A549 (cell line): ENCODE data around the gene UMOD. TPM values are rescaled to one million over a fixed set of nuclear protein-coding genes. Genes with fewer than 3 reads are reported as not detected.

Experiments used
- ATAC-seq, 2 experiments: fragments of 200-7000 bp in 1 of 2; fragments of >200 bp in 1 of 2; cut with Nextera tagmentation in 1 of 2; cut with Tn5 transposase in 1 of 2; 3 replicates each; pipeline versions ENCODE4 v1.8.0 to v1.9.1; 2018 to 2020; ENCODE audit warnings: mild to moderate bottlenecking in 1 of 2, moderate library complexity in 1 of 2
- CTCF ChIA-PET: fragments of 300-600 bp; sonication (Branson Sonifier 250); formaldehyde crosslinking; extraction: SDS; loops from one replicate; lab custom pipeline; 2021; ENCODE audit warnings: antibody characterized with exemption, inconsistent platforms; lab: Yijun Ruan, JAX
- POLR2A ChIA-PET: fragments of 350-600 bp; formaldehyde crosslinking; extraction: SDS; loops from one replicate; lab custom pipeline; 2021; ENCODE audit warnings: antibody characterized with exemption, inconsistent platforms; lab: Yijun Ruan, JAX
- DNase-seq, 2 experiments: peaks; one replicate each; pipeline versions ENCODE4 v3.0.0 to v3.0.0-alpha.2; 2011 to 2016; ENCODE audit warnings: low read depth in 1 of 2, low spot score in 1 of 2
- FAIRE-seq: peaks from 2 replicates; lab custom pipeline; 2011; peaks lifted over from hg19 to GRCh38; lab: Jason Lieb, UNC
- H3K27ac ChIP-seq, 2 experiments: fragments of >200 bp; sonication (Bioruptor Twin); formaldehyde crosslinking; 3 replicates each; pipeline ENCODE4 v1.5.1; 2016 to 2017
- H3K4me1 ChIP-seq: fragments of >200 bp; sonication (Bioruptor Twin); formaldehyde crosslinking; 3 replicates; pipeline ENCODE4 v1.6.1; 2016
- H3K4me2 ChIP-seq: fragments of >200 bp; sonication (Bioruptor Twin); formaldehyde crosslinking; 3 replicates; pipeline ENCODE4 v1.6.1; 2016
- H3K4me3 ChIP-seq: fragments of >200 bp; sonication (Bioruptor Twin); formaldehyde crosslinking; 3 replicates; pipeline ENCODE4 v1.5.1; 2016
- H3K9me3 ChIP-seq: fragments of >200 bp; sonication (Bioruptor Twin); formaldehyde crosslinking; 3 replicates; pipeline ENCODE4 v1.6.1; 2016
- BCL3 ChIP-seq: fragments of >200 bp; sonication (Bioruptor Twin); formaldehyde crosslinking; IDR thresholded peaks from 3 replicates; pipeline ENCODE4 v1.6.1; 2016
- CBX2 ChIP-seq: fragments of 200-600 bp; sonication (generic); IDR thresholded peaks from 2 replicates; pipeline ENCODE4 v1.6.1; 2016; ENCODE audit warnings: low read depth, mild to moderate bottlenecking, borderline replicate concordance
- CBX8 ChIP-seq: fragments of 200-600 bp; sonication (generic); IDR thresholded peaks from 2 replicates; pipeline ENCODE4 v1.6.1; 2016
- CHD2 ChIP-seq: fragments of 150-350 bp; IDR thresholded peaks from 2 replicates; pipeline ENCODE4 v1.6.1; 2014; ENCODE audit warnings: low read length; ENCODE audit not compliant: partially characterized antibody
- EHF ChIP-seq: fragments of 250-450 bp; sonication (Bioruptor Pico); IDR thresholded peaks from 2 replicates; pipeline ENCODE4 v1.5.0; 2020; ENCODE audit warnings: mild to moderate bottlenecking
- EP300 ChIP-seq, 2 experiments: fragments of >200 bp; sonication (Bioruptor Twin); formaldehyde crosslinking; IDR thresholded peaks; 2 replicates in 1 of 2; 3 replicates in 1 of 2; pipeline ENCODE4 v1.6.1; 2016 to 2017
- HDAC2 ChIP-seq: fragments of 200-600 bp; sonication (generic); IDR thresholded peaks from 2 replicates; pipeline ENCODE4 v1.6.1; 2016
- HMGXB4 ChIP-seq: fragments of 250-450 bp; sonication (Bioruptor Pico); IDR thresholded peaks from 2 replicates; pipeline ENCODE4 v1.5.0; 2021; ENCODE audit warnings: mild to moderate bottlenecking, moderate library complexity, borderline replicate concordance
- KDM1A ChIP-seq: fragments of 200-600 bp; sonication (generic); IDR thresholded peaks from 2 replicates; pipeline ENCODE4 v1.6.1; 2016; ENCODE audit warnings: low read depth, mild to moderate bottlenecking
- MAFK ChIP-seq: fragments of 450-650 bp; IDR thresholded peaks from 2 replicates; pipeline ENCODE4 v1.6.1; 2014; ENCODE audit not compliant: partially characterized antibody
- PBX3 ChIP-seq: IDR thresholded peaks from 2 replicates; pipeline ENCODE4 v1.6.1; 2012
- PHF8 ChIP-seq: fragments of 200-600 bp; sonication (generic); IDR thresholded peaks from 2 replicates; pipeline ENCODE4 v1.6.1; 2016; ENCODE audit warnings: low read depth, mild to moderate bottlenecking, antibody characterized with exemption, moderate library complexity, borderline replicate concordance
- RAD21 ChIP-seq, 2 experiments: fragments of >200 bp in 1 of 2; sonication (Bioruptor Twin) in 1 of 2; formaldehyde crosslinking in 1 of 2; IDR thresholded peaks in 1 of 2; conservative IDR thresholded peaks in 1 of 2; 2 replicates in 1 of 2; 3 replicates in 1 of 2; pipeline ENCODE4 v1.6.1; 2012 to 2018; ENCODE audit warnings: inconsistent platforms in 1 of 2
- RARB ChIP-seq: fragments of 250-450 bp; sonication (Bioruptor Pico); IDR thresholded peaks from 2 replicates; pipeline ENCODE4 v1.8.0; 2021; ENCODE audit warnings: mild to moderate bottlenecking, moderate library complexity
- REST ChIP-seq: fragments of 200-600 bp; sonication (generic); IDR thresholded peaks from 2 replicates; pipeline ENCODE4 v1.6.1; 2016; ENCODE audit warnings: antibody characterized with exemption, mild to moderate bottlenecking, moderate library complexity
- RFX5 ChIP-seq: fragments of 450-650 bp; IDR thresholded peaks from 2 replicates; pipeline ENCODE4 v1.7.1; 2014; ENCODE audit warnings: antibody characterized with exemption, mild to moderate bottlenecking, moderate library complexity
- TP53 ChIP-seq: fragments of 250-450 bp; sonication (Bioruptor Pico); IDR thresholded peaks from 2 replicates; pipeline ENCODE4 v1.5.0; 2021; ENCODE audit warnings: mild to moderate bottlenecking, moderate library complexity
- ZC3H11A ChIP-seq: fragments of 450-650 bp; IDR thresholded peaks from 2 replicates; pipeline ENCODE4 v1.6.1; 2014; ENCODE audit warnings: antibody characterized with exemption, mild to moderate bottlenecking
- ZFP36 ChIP-seq: fragments of 450-650 bp; IDR thresholded peaks from 2 replicates; pipeline ENCODE4 v1.6.1; 2014; ENCODE audit warnings: borderline replicate concordance; ENCODE audit not compliant: partially characterized antibody
- ZNF302 ChIP-seq: fragments of 250-450 bp; sonication (Bioruptor Pico); IDR thresholded peaks from 2 replicates; pipeline ENCODE4 v1.9.0; 2021; ENCODE audit warnings: inconsistent platforms, mild to moderate bottlenecking, moderate library complexity
- ZSCAN20 ChIP-seq: fragments of 250-450 bp; sonication (Bioruptor Pico); IDR thresholded peaks from 2 replicates; pipeline ENCODE4 v1.8.0; 2022; ENCODE audit warnings: mild to moderate bottlenecking, moderate library complexity
- WGBS: methylation state at CpG from one replicate; pipeline ENCODE4 v1.1.6; 2017; ENCODE audit errors: missing lambda C conversion rate; 5-methylcytosine and 5-hydroxymethylcytosine counted together
- polyA plus RNA-seq, 4 experiments: library from polyadenylated mRNA; depleted of rRNA in 3 of 4; stranded (reverse); fragments of >200 nt; fragmentation: RNase III in 1 of 4; extraction: RNeasy Plus Mini Kit Qiagen cat#74134 plus additional on column Dnase treatment in 1 of 4; gene quantifications; 2 replicates in 3 of 4; 3 replicates in 1 of 4; pipeline ENCODE4 v1.2.3, GENCODE V29; 2011 to 2017

Gene UMOD
- polyA plus RNA-seq, 2 of the 4 experiments (the other 2 are of a cell fraction): not detected

- TF ChIP-seq REST (no peak), ZFP36 (no peak), CHD2 (no peak), CBX2 (no peak), CBX8 (no peak), ZSCAN20 (CRISPR knock-in tag) (no peak), RAD21 (conservative IDR thresholded peaks at IDR 0.05 in 1 of 2, IDR thresholded peaks at IDR 0.05 in 1 of 2) (no peak), PHF8 (no peak)
Observed at GRCh38 chr16:20364051-20364450, 11.5 kb upstream of the UMOD start (continued).

GRCh38 chr16:20363191-20363590, 10.7 kb upstream of the UMOD start:
- ATAC-seq (no peak), DNase-seq (no peak), FAIRE-seq (no peak)
- Histone ChIP-seq H3K4me2 (no peak overlapping the region), H3K9me3 (no peaks in the 10 kb centered on the region), H3K27ac (no peak overlapping the region), H3K4me3 (no peak overlapping the region), H3K4me1 (no peaks in the 10 kb centered on the region)
- POLR2A ChIA-PET: no interaction called here
- 30% methylated on average over 2 of the region's 2 CpGs for WGBS
- TF ChIP-seq ZNF302: no peak
- TF ChIP-seq MAFK: no peak
- no peak for TF ChIP-seq HDAC2
- no peak for TF ChIP-seq PHF8
- TF ChIP-seq RFX5: no peak
- TF ChIP-seq ZC3H11A: no peak
- TF ChIP-seq PBX3: no peak
- no peak for TF ChIP-seq RARB (CRISPR knock-in tag)
- TF ChIP-seq EP300 (IDR thresholded peaks at IDR 0.05): no peak
- no peak for TF ChIP-seq KDM1A
- no peak for TF ChIP-seq BCL3
- TF ChIP-seq HMGXB4 (CRISPR knock-in tag): no peak
- no peak for TF ChIP-seq EHF (CRISPR knock-in tag)
- TF ChIP-seq TP53 (CRISPR knock-in tag): no peak
- CTCF ChIA-PET: interaction anchor here (0.6 to 4.2 kb wide), 4 partner anchors 21 to 456 kb away, joined by 3 to 15 read pairs (median 7); no protein-coding TSS in a partner anchor
